OCI-LY1 (cell line): Measurements from ENCODE around the gene LGALS14.
"Not testable (repeated sequence)": the region's sequence is repeated elsewhere in the genome, so short reads cannot be mapped to it uniquely, and the experiment has no call there.

Experiments
- H2AFZ ChIP-seq: fragments of 200-600 bp; sonication (generic), shearing (Covaris generic); 2 replicates; pipeline ENCODE4 v1.6.0; 2014; ENCODE audit warnings: antibody characterized with exemption, mild to moderate bottlenecking, low read length
- H3F3A ChIP-seq: fragments of 200-600 bp; sonication (generic), shearing (Covaris generic); 2 replicates; pipeline ENCODE4 v1.6.0; 2014; ENCODE audit warnings: mild to moderate bottlenecking, antibody characterized with exemption, low read length, moderate library complexity; ENCODE audit not compliant: insufficient read depth
- H3K27ac ChIP-seq: fragments of 200-600 bp; sonication (generic); 2 replicates; pipeline ENCODE4 v1.5.1; 2014; ENCODE audit warnings: low read length, mixed run types, mild to moderate bottlenecking, low read depth; ENCODE audit not compliant: poor library complexity, severe bottlenecking
- H3K27me3 ChIP-seq: fragments of 200-600 bp; sonication (generic); 2 replicates; pipeline ENCODE4 v1.6.0; 2014; ENCODE audit warnings: antibody characterized with exemption, mild to moderate bottlenecking, low read length, moderate library complexity; ENCODE audit not compliant: insufficient read depth
- H3K36me3 ChIP-seq: fragments of 200-600 bp; sonication (generic); 2 replicates; pipeline ENCODE4 v1.6.1; 2014; ENCODE audit warnings: mild to moderate bottlenecking, antibody characterized with exemption, low read length, moderate library complexity, mixed read lengths; ENCODE audit not compliant: insufficient read depth
- H3K4me1 ChIP-seq: fragments of 200-600 bp; sonication (generic); 2 replicates; pipeline ENCODE4 v1.5.1; 2014; ENCODE audit warnings: mild to moderate bottlenecking, low read length, moderate library complexity; ENCODE audit not compliant: insufficient read depth, severe bottlenecking
- H3K4me2 ChIP-seq: fragments of 200-600 bp; sonication (generic), shearing (Covaris generic); 2 replicates; pipeline ENCODE4 v1.6.1; 2014; ENCODE audit warnings: low read length
- H3K4me3 ChIP-seq: fragments of 200-600 bp; sonication (generic); 2 replicates; pipeline ENCODE4 v1.5.1; 2014; ENCODE audit warnings: low read length, low read depth, mild to moderate bottlenecking, mixed read lengths; ENCODE audit not compliant: poor library complexity, severe bottlenecking
- H3K79me2 ChIP-seq: fragments of 200-600 bp; shearing (Covaris generic); 2 replicates; pipeline ENCODE4 v1.6.1; 2016; ENCODE audit warnings: mixed run types, low read length, mixed read lengths; ENCODE audit not compliant: insufficient read depth
- H3K9ac ChIP-seq: fragments of 200-600 bp; sonication (generic), shearing (Covaris generic); 2 replicates; pipeline ENCODE4 v1.6.1; 2014; ENCODE audit warnings: mild to moderate bottlenecking, low read length, mixed read lengths
- H3K9me2 ChIP-seq: fragments of 200-600 bp; sonication (generic), shearing (Covaris generic); 2 replicates; pipeline ENCODE4 v1.6.1; 2014; ENCODE audit warnings: low read depth, mild to moderate bottlenecking, low read length, mixed read lengths
- H3K9me3 ChIP-seq: fragments of 200-600 bp; shearing (Covaris generic); 2 replicates; pipeline ENCODE4 v1.6.1; 2014; ENCODE audit warnings: low read length, mixed read lengths
- H4K20me1 ChIP-seq: fragments of 200-600 bp; sonication (generic), shearing (Covaris generic); 2 replicates; pipeline ENCODE4 v1.6.0; 2016; ENCODE audit warnings: mild to moderate bottlenecking, low read length; ENCODE audit not compliant: insufficient read depth
- CTCF ChIP-seq: fragments of 200-600 bp; sonication (generic), shearing (Covaris generic); IDR thresholded peaks from 2 replicates; pipeline ENCODE4 v1.5.1; 2017; ENCODE audit warnings: mild to moderate bottlenecking, antibody characterized with exemption, low read length, moderate library complexity, mixed read lengths
- EZH2 ChIP-seq: fragments of 200-600 bp; sonication (generic), shearing (Covaris generic); IDR thresholded peaks from 2 replicates; pipeline ENCODE4 v1.8.0; 2017; ENCODE audit warnings: borderline replicate concordance, mixed run types, mild to moderate bottlenecking, antibody characterized with exemption, low read length, moderate library complexity, mixed read lengths

LGALS14 gene

GRCh38 chr19:39708594-39708993 is 4.3 kb downstream of the LGALS14 start:
- no peaks in the 10 kb centered on the region for H3K4me1 ChIP-seq
- H3K4me2 ChIP-seq = no peak overlapping the region
- no peak overlapping the region for H3K27ac ChIP-seq
- H3K9me3 ChIP-seq = no peaks in the 10 kb centered on the region
- H4K20me1 ChIP-seq = no peaks in the 10 kb centered on the region
- H2AFZ ChIP-seq = no peak overlapping the region
- TF ChIP-seq EZH2 (no peak), CTCF (no peak)
- H3K9me2 ChIP-seq = no peaks in the 10 kb centered on the region
- H3K79me2 ChIP-seq = no peaks in the 10 kb centered on the region
- no peak overlapping the region for H3K4me3 ChIP-seq
- no peaks in the 10 kb centered on the region for H3K36me3 ChIP-seq
- H3K27me3 ChIP-seq = no peaks in the 10 kb centered on the region
- no peaks in the 10 kb centered on the region for H3F3A ChIP-seq
- no peak overlapping the region for H3K9ac ChIP-seq

DNA sequence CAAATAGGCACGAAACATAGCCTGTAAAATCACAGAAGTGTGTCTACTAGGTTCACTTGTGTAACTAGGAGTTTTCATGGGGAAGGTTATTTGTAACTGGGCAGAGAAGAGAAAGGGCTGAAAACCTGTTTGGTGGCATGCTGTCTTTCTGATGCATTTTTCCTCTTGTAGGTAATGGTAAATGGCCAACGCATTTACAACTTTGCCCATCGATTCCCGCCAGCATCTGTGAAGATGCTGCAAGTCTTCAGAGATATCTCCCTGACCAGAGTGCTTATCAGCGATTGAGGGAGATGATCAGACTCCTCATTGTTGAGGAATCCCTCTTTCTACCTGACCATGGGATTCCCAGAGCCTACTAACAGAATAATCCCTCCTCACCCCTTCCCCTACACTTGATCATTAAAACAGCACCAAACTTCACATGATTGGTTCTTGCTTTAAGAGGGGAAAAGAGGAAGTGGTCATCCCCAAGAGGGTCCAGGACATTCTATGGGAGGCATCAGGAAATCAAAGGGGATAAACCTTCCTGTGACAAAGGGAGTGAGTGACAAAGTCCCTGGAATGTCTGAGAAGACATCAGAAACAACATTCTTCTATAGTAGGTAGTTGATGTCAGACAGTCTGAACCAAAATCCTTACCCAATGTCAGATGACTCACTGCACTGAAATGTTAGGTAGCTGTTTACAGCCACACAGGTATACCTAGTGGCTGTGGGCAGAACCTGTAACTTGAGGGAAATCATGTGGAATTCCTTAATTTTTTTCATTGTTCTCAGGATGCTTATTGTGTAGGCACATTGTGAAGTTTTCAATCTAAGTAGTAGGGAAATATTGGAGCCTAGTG is 5.0 kb downstream of the LGALS14 start:
- H3K36me3 ChIP-seq = no peaks in the 10 kb centered on the region
- H3K9me2 ChIP-seq = no peaks in the 10 kb centered on the region
- H3K4me2 ChIP-seq = no peak overlapping the region
- H3K9me3 ChIP-seq = no peaks in the 10 kb centered on the region
- no peaks in the 10 kb centered on the region for H3K79me2 ChIP-seq
- H4K20me1 ChIP-seq = no peaks in the 10 kb centered on the region
- no peak overlapping the region for H3K4me3 ChIP-seq
- H3K27me3 ChIP-seq = no peaks in the 10 kb centered on the region
- no peak overlapping the region for H2AFZ ChIP-seq
- no peak overlapping the region for H3K9ac ChIP-seq
- no peak overlapping the region for H3K27ac ChIP-seq
- TF ChIP-seq EZH2 (no peak), CTCF (no peak)
- no peaks in the 10 kb centered on the region for H3K4me1 ChIP-seq
- no peaks in the 10 kb centered on the region for H3F3A ChIP-seq

GRCh38 chr19:39710333-39710890 is 6.1 kb downstream of the LGALS14 start:
- Histone ChIP-seq H3K9me3 (no peaks in the 10 kb centered on the region), H4K20me1 (no peaks in the 10 kb centered on the region), H3K79me2 (no peaks in the 10 kb centered on the region)

GRCh38 chr19:39720144-39720543 is 15.9 kb downstream of the LGALS14 start:
- H3K36me3 ChIP-seq, H3K27ac ChIP-seq, H3K27me3 ChIP-seq, H3K9me2 ChIP-seq, H3K9ac ChIP-seq, H3K4me2 ChIP-seq, H3K9me3 ChIP-seq, H3K4me1 ChIP-seq, H3K79me2 ChIP-seq, H3F3A ChIP-seq, H3K4me3 ChIP-seq, H4K20me1 ChIP-seq, H2AFZ ChIP-seq: not testable (repeated sequence)

More at GRCh38 chr19:39710333-39710890, 6.1 kb downstream of the LGALS14 start:
- no peak overlapping the region for H2AFZ ChIP-seq
- no peaks in the 10 kb centered on the region for H3F3A ChIP-seq
- no peaks in the 10 kb centered on the region for H3K9me2 ChIP-seq
- TF ChIP-seq CTCF = no peak
- TF ChIP-seq EZH2 = no peak
- no peak overlapping the region for H3K27ac ChIP-seq
- no peak overlapping the region for H3K4me3 ChIP-seq
- H3K4me1 ChIP-seq = no peaks in the 10 kb centered on the region
- H3K9ac ChIP-seq = no peak overlapping the region
- H3K36me3 ChIP-seq = no peaks in the 10 kb centered on the region
- H3K27me3 ChIP-seq = no peaks in the 10 kb centered on the region
- H3K4me2 ChIP-seq = no peak overlapping the region
